Mammary epithelial cell (primary cell): Measurements from ENCODE around the gene SLC12A5.

ENCODE experiments used
- CTCF ChIP-seq, 2 donors: IDR thresholded peaks in 1 of 2; conservative IDR thresholded peaks in 1 of 2; 2 replicates each; pipeline ENCODE4 v1.5.1; 2011 to 2012; ENCODE audit warnings: inconsistent platforms in 2 of 2, low read length in 2 of 2, mild to moderate bottlenecking in 2 of 2, control low read depth in 1 of 2, low read depth in 1 of 2; ENCODE audit not compliant: insufficient read depth in 1 of 2; ENCODE audit errors: extremely low read depth in 1 of 2
- EZH2 ChIP-seq: IDR thresholded peaks from 2 replicates; pipeline ENCODE4 v1.6.1; 2012; ENCODE audit warnings: low read length, inconsistent platforms, borderline replicate concordance

- TF ChIP-seq CTCF (conservative IDR thresholded peaks at IDR 0.05 in 1 of 2, IDR thresholded peaks at IDR 0.05 in 1 of 2; ENCODE audit: extremely low read depth in 1 of 2, insufficient read depth in 1 of 2, low read depth in 1 of 2, low read length in 2 of 2) = peak in 1 of 2 donors; percentile 17
- no peak for TF ChIP-seq EZH2
Observed at GRCh38 chr20:46093531-46093930, 64.5 kb downstream of the SLC12A5 start.
